HCT116 (cell line): ENCODE measurements around the gene CDKL1. TPM values are rescaled to one million over a fixed set of nuclear protein-coding genes. Genes with fewer than 3 reads are reported as not detected.

Experiments
- ATAC-seq: fragments of 200-7000 bp; cut with Tn5 transposase; 2 replicates; pipeline ENCODE4 v1.9.1; 2020; ENCODE audit warnings: mild to moderate bottlenecking, moderate library complexity
- BruUV-seq: library from RNA; stranded (reverse); fragments of 400-500 nt; replicated peaks from 2 replicates; lab custom pipeline; 2021; lab: Mats Ljungman, UMichigan
- CTCF ChIA-PET: fragments of 300-600 bp; sonication (Branson Sonifier 250); formaldehyde crosslinking; loops from one replicate; lab custom pipeline; 2021; ENCODE audit warnings: antibody characterized with exemption; lab: Charles Lee
- POLR2A ChIA-PET: fragments of 300-600, 350-600 bp; sonication (Branson Sonifier 250); formaldehyde crosslinking; loops from one replicate; lab custom pipeline; 2021; ENCODE audit warnings: antibody characterized with exemption; lab: Charles Lee
- RAD21 ChIA-PET, 2 experiments: fragments of 300-600 bp; sonication (Branson Sonifier 250); formaldehyde crosslinking; loops; one replicate each; lab custom pipeline; 2023; ENCODE audit warnings: low total read pairs in 2 of 2; ENCODE audit not compliant: uncharacterized antibody in 2 of 2, unreplicated experiment in 2 of 2, low non-redundant PET in 1 of 2; lab: Charles Lee
- DNase-seq: peaks from one replicate; pipeline ENCODE4 v3.0.0-alpha.2; 2010; ENCODE audit warnings: low read depth, low spot score
- H2AFZ ChIP-seq: fragments of 200-600 bp; shearing (Covaris generic), sonication (generic); 2 replicates; pipeline ENCODE4 v1.6.1; 2017; ENCODE audit warnings: low read depth, mixed run types, mixed read lengths, antibody characterized with exemption, low read length; ENCODE audit not compliant: poor library complexity, severe bottlenecking
- H3K27ac ChIP-seq: 2 replicates; pipeline ENCODE4 v1.5.1; 2012; ENCODE audit warnings: low read depth, low read length
- H3K27me3 ChIP-seq: fragments of 200-600 bp; sonication (generic); 2 replicates; pipeline ENCODE4 v1.6.1; 2016; ENCODE audit warnings: mixed run types, low read length, mixed read lengths; ENCODE audit not compliant: insufficient read depth
- H3K36me3 ChIP-seq, 2 experiments: fragments of 200-500 bp in 1 of 2; fragments of 200-600 bp in 1 of 2; sonication (Bioruptor generic) in 1 of 2; sonication (generic) in 1 of 2; 2 replicates each; pipeline versions ENCODE4 v1.5.1 to v1.6.1; 2014 to 2016; ENCODE audit warnings: low read length in 2 of 2, inconsistent platforms in 1 of 2, mixed read lengths in 1 of 2, mixed run types in 1 of 2; ENCODE audit not compliant: insufficient read depth in 2 of 2, control insufficient read depth in 1 of 2
- H3K4me1 ChIP-seq, 2 experiments: fragments of 200-600 bp in 1 of 2; sonication (generic) in 1 of 2; 2 replicates each; pipeline versions ENCODE4 v1.5.1 to v1.6.1; 2012 to 2017; ENCODE audit warnings: low read length in 2 of 2, inconsistent platforms in 1 of 2, mild to moderate bottlenecking in 1 of 2, mixed read lengths in 1 of 2, mixed run types in 1 of 2, moderate library complexity in 1 of 2; ENCODE audit not compliant: insufficient read depth in 2 of 2, control insufficient read depth in 1 of 2
- H3K4me2 ChIP-seq: fragments of 200-600 bp; sonication (generic); 2 replicates; pipeline ENCODE4 v1.6.1; 2017; ENCODE audit warnings: mixed run types, low read length, mixed read lengths
- H3K4me3 ChIP-seq, 2 experiments: fragments of 200-600 bp in 1 of 2; sonication (generic) in 1 of 2; replicated peaks in 1 of 2; 2 replicates each; pipeline ENCODE4 v1.5.1; 2011 to 2016; ENCODE audit warnings: low read length in 2 of 2, control low read depth in 1 of 2, low read depth in 1 of 2, mild to moderate bottlenecking in 1 of 2, mixed read lengths in 1 of 2, mixed run types in 1 of 2
- H3K79me2 ChIP-seq: fragments of 200-600 bp; sonication (generic); 2 replicates; pipeline ENCODE4 v1.6.1; 2017; ENCODE audit warnings: mild to moderate bottlenecking, mixed run types, low read length, moderate library complexity, mixed read lengths; ENCODE audit not compliant: insufficient read depth
- H3K9ac ChIP-seq: fragments of 200-600 bp; sonication (generic); 2 replicates; pipeline ENCODE4 v1.6.1; 2016; ENCODE audit warnings: low read length, mixed read lengths
- H3K9me2 ChIP-seq: fragments of 200-600 bp; sonication (generic), shearing (Covaris generic); 2 replicates; pipeline ENCODE4 v1.6.1; 2017; ENCODE audit warnings: mixed run types, mild to moderate bottlenecking, moderate library complexity; ENCODE audit not compliant: insufficient read depth
- H3K9me3 ChIP-seq, 2 experiments: fragments of 200-500 bp in 1 of 2; fragments of 200-600 bp in 1 of 2; sonication (Bioruptor generic) in 1 of 2; sonication (generic) in 1 of 2; 2 replicates each; pipeline ENCODE4 v1.6.1; 2014 to 2017; ENCODE audit warnings: low read length in 2 of 2, mixed read lengths in 2 of 2, inconsistent platforms in 1 of 2, low read depth in 1 of 2, mild to moderate bottlenecking in 1 of 2, mixed run types in 1 of 2, moderate library complexity in 1 of 2; ENCODE audit not compliant: control insufficient read depth in 1 of 2, insufficient read depth in 1 of 2
- H4K20me1 ChIP-seq: fragments of 200-600 bp; sonication (generic), shearing (Covaris generic); 2 replicates; pipeline ENCODE4 v1.6.1; 2017; ENCODE audit warnings: mixed run types, mild to moderate bottlenecking, moderate library complexity; ENCODE audit not compliant: insufficient read depth
- CBX3 ChIP-seq: IDR thresholded peaks from 2 replicates; pipeline ENCODE4 v1.6.1; 2012; ENCODE audit warnings: low read depth
- EZH2 ChIP-seq: fragments of 200-600 bp; sonication (generic); IDR thresholded peaks from 2 replicates; pipeline ENCODE4 v1.6.1; 2017; ENCODE audit warnings: antibody characterized with exemption, mixed run types
- EZH2phosphoT487 ChIP-seq: fragments of 200-600 bp; IDR thresholded peaks from 2 replicates; pipeline ENCODE4 v1.6.1; 2018; ENCODE audit warnings: antibody characterized with exemption, borderline replicate concordance
- FOSL1 ChIP-seq: IDR thresholded peaks from 2 replicates; pipeline ENCODE4 v1.6.1; 2012; ENCODE audit warnings: low read depth
- JUND ChIP-seq: IDR thresholded peaks from 2 replicates; pipeline ENCODE4 v1.6.1; 2012
- POLR2AphosphoS5 ChIP-seq: IDR thresholded peaks from 2 replicates; pipeline ENCODE4 v1.6.1; 2011; ENCODE audit warnings: mild to moderate bottlenecking, low read depth, low read length, moderate library complexity
- SIN3A ChIP-seq: IDR thresholded peaks from 2 replicates; pipeline ENCODE4 v1.6.1; 2012; ENCODE audit warnings: low read depth
- SRF ChIP-seq: IDR thresholded peaks from 2 replicates; pipeline ENCODE4 v1.6.1; 2012; ENCODE audit warnings: low read depth
- TCF7L2 ChIP-seq: IDR thresholded peaks from 2 replicates; pipeline ENCODE4 v1.7.0; 2011; ENCODE audit warnings: borderline replicate concordance, inconsistent platforms; ENCODE audit not compliant: insufficient read depth, insufficient read length; ENCODE audit errors: extremely low read depth
- YY1 ChIP-seq: IDR thresholded peaks from 2 replicates; pipeline ENCODE4 v1.6.1; 2011; ENCODE audit warnings: low read length, low read depth, moderate library complexity, mild to moderate bottlenecking; ENCODE audit not compliant: insufficient replicate concordance; ENCODE audit errors: extremely low read depth
- ZFX ChIP-seq: fragments of 450-650 bp; IDR thresholded peaks from 2 replicates; pipeline ENCODE4 v1.6.1; 2017
- ZNF274 ChIP-seq: fragments of 200-500 bp; sonication (Bioruptor generic); IDR thresholded peaks from 2 replicates; pipeline ENCODE4 v1.6.1; 2014; ENCODE audit warnings: mild to moderate bottlenecking, low read depth, low read length, inconsistent platforms
- intact Hi-C: fragments of 100-400 bp; cut with micrococcal nuclease; formaldehyde crosslinking; loops from 2 replicates; pipeline ENCODE4 v1.10.0; 2022
- total RNA-seq: library from RNA; stranded (reverse); gene quantifications from one replicate; pipeline ENCODE4 v1.2.1, GENCODE V29; 2021; ENCODE audit not compliant: unreplicated experiment
- TF ChIP-seq, protein P1 (sequence below): IDR thresholded peaks from 2 replicates; pipeline ENCODE4 v1.6.1; 2012
- TF ChIP-seq, protein P2 (sequence below): IDR thresholded peaks from 2 replicates; pipeline ENCODE4 v1.6.1; 2012
- TF ChIP-seq, protein P3 (sequence below): IDR thresholded peaks from 2 replicates; pipeline ENCODE4 v1.6.1; 2012; ENCODE audit warnings: low read depth

The CDKL1 gene
- total RNA-seq, 1 experiment from 2014 or later, result 7.1 TPM

DNA sequence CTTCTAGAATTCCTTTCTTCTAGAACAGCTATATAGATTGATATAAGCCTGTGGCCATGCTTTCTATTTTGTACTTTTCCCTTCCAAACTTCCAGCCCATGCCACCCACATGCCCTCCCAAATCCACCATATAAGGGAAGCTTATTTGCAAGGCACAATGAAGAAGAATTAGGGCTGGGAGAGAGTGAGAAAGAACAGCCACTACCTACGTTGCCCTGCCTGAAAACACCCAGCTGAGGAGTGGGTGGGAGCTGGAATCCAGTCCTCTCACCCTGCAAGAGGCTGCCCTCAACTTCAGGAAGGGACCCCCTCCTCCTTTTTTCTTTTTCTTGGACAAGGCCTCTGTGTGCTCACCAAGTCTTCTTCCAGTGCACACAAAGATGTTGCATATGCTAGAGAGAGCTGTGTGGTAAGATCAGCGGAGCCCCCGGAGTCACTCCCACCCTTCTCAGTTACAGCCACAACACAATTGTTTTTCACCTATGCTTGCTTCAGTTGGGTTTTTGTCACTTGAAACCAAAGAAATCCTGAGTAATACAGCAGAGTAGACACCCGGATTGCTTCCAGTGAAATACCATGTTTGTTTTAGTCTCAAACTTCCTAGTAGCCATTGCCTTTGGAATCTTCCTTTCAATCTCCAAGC, 38.8 kb downstream of the CDKL1 start:
- Histone ChIP-seq H3K4me3 (no peak overlapping the region), H3K27ac (no peak overlapping the region), H4K20me1 (no peaks in the 10 kb centered on the region), H2AFZ (no peak overlapping the region), H3K27me3 (no peaks in the 10 kb centered on the region), H3K9me3 (no peaks in the 10 kb centered on the region), H3K4me2 (no peak overlapping the region), H3K79me2 (no peaks in the 10 kb centered on the region), H3K36me3 (no peaks in the 10 kb centered on the region), H3K9ac (no peak overlapping the region), H3K4me1 (peaks cover 0 to 5% of the 10 kb centered on the region in 2 experiments; a peak in 1 of 4 replicates), H3K9me2 (no peaks in the 10 kb centered on the region)
- TF ChIP-seq SIN3A (no peak), ZNF274 (no peak), ZFX (no peak), CBX3 (no peak), JUND (no peak), FOSL1 (no peak)
- TF ChIP-seq, protein P1, sequence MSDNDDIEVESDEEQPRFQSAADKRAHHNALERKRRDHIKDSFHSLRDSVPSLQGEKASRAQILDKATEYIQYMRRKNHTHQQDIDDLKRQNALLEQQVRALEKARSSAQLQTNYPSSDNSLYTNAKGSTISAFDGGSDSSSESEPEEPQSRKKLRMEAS, result no peak
- TF ChIP-seq, protein P2, sequence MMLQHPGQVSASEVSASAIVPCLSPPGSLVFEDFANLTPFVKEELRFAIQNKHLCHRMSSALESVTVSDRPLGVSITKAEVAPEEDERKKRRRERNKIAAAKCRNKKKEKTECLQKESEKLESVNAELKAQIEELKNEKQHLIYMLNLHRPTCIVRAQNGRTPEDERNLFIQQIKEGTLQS, result no peak
- intact Hi-C loops, result no loop called here
- BruUV-seq, result no TSS peak
- POLR2A ChIA-PET, result no interaction called here
- no peak for ATAC-seq
- no peak for DNase-seq
- CTCF ChIA-PET, result interaction anchor here (0.8 kb wide), 1 partner anchor 37 kb away, joined by 4 read pairs; no protein-coding TSS in a partner anchor
- RAD21 ChIA-PET, result no interaction called here

GRCh38 chr14:50357124-50357523, 39.6 kb downstream of the CDKL1 start:
- Histone ChIP-seq H3K9me2 (no peaks in the 10 kb centered on the region), H3K4me3 (no peak overlapping the region), H4K20me1 (no peaks in the 10 kb centered on the region), H3K9me3 (no peaks in the 10 kb centered on the region), H3K4me1 (peaks cover 0 to 5% of the 10 kb centered on the region in 2 experiments; a peak in 1 of 4 replicates), H3K36me3 (no peaks in the 10 kb centered on the region), H3K9ac (no peak overlapping the region), H3K4me2 (no peak overlapping the region)
- BruUV-seq, result no TSS peak
- intact Hi-C loops, result no loop called here
- no peak for DNase-seq
- ATAC-seq, result no peak
- RAD21 ChIA-PET, result no interaction called here
- no peak for TF ChIP-seq YY1
- TF ChIP-seq EZH2, result no peak
- TF ChIP-seq EZH2phosphoT487, result no peak
- TF ChIP-seq SIN3A, result no peak
- no peak for TF ChIP-seq POLR2AphosphoS5
- no peak for TF ChIP-seq SRF
- no peak for TF ChIP-seq TCF7L2
- no peak for TF ChIP-seq ZFX
- TF ChIP-seq, protein P3, sequence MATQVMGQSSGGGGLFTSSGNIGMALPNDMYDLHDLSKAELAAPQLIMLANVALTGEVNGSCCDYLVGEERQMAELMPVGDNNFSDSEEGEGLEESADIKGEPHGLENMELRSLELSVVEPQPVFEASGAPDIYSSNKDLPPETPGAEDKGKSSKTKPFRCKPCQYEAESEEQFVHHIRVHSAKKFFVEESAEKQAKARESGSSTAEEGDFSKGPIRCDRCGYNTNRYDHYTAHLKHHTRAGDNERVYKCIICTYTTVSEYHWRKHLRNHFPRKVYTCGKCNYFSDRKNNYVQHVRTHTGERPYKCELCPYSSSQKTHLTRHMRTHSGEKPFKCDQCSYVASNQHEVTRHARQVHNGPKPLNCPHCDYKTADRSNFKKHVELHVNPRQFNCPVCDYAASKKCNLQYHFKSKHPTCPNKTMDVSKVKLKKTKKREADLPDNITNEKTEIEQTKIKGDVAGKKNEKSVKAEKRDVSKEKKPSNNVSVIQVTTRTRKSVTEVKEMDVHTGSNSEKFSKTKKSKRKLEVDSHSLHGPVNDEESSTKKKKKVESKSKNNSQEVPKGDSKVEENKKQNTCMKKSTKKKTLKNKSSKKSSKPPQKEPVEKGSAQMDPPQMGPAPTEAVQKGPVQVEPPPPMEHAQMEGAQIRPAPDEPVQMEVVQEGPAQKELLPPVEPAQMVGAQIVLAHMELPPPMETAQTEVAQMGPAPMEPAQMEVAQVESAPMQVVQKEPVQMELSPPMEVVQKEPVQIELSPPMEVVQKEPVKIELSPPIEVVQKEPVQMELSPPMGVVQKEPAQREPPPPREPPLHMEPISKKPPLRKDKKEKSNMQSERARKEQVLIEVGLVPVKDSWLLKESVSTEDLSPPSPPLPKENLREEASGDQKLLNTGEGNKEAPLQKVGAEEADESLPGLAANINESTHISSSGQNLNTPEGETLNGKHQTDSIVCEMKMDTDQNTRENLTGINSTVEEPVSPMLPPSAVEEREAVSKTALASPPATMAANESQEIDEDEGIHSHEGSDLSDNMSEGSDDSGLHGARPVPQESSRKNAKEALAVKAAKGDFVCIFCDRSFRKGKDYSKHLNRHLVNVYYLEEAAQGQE, result no peak
- TF ChIP-seq CBX3, result no peak
- TF ChIP-seq, all 23 proteins: peak for 0
- ChIA-PET CTCF (no interaction called here), POLR2A (no interaction called here)
- Histone ChIP-seq H3K79me2 (no peaks in the 10 kb centered on the region), H2AFZ (no peak overlapping the region), H3K27ac (no peak overlapping the region), H3K27me3 (no peaks in the 10 kb centered on the region)
